H1 (cell line): ENCODE results near the gene CDCA5. TPM values are rescaled to one million over a fixed set of nuclear protein-coding genes. Genes with fewer than 3 reads are reported as not detected.
A peak's percentile ranks its signal among the peaks of the same experiment; 100 is the strongest.

Experiments
- CTCF ChIA-PET: fragments of 300-600 bp; sonication (Branson Sonifier 250); formaldehyde crosslinking; loops from one replicate; lab custom pipeline; 2021; ENCODE audit not compliant: partially characterized antibody; lab: Charles Lee
- POLR2A ChIA-PET: fragments of 300-600 bp; sonication (Branson Sonifier 250); formaldehyde crosslinking; loops from one replicate; lab custom pipeline; 2021; ENCODE audit warnings: inconsistent platforms; ENCODE audit not compliant: partially characterized antibody; lab: Charles Lee
- DNase-seq, 2 experiments: peaks; one replicate each; pipeline versions ENCODE4 v3.0.0 to v3.0.0-alpha.2; 2010 to 2022; ENCODE audit warnings: low spot score in 2 of 2, low read depth in 1 of 2, mixed read lengths in 1 of 2
- FAIRE-seq: peaks from 2 replicates; lab custom pipeline; 2011; peaks lifted over from hg19 to GRCh38; lab: Jason Lieb, UNC
- H2AFZ ChIP-seq: 2 replicates; pipeline ENCODE4 v1.8.1; 2012; ENCODE audit warnings: low read length, inconsistent platforms
- H2AK5ac ChIP-seq: 2 replicates; pipeline ENCODE4 v1.6.1; 2013; ENCODE audit warnings: low read depth, low read length
- H2BK120ac ChIP-seq: replicated peaks from 2 replicates; pipeline ENCODE3; 2013; ENCODE audit warnings: low read depth, low read length, inconsistent platforms
- H2BK12ac ChIP-seq: 2 replicates; pipeline ENCODE4 v1.6.1; 2013; ENCODE audit warnings: low read depth, low read length
- H2BK15ac ChIP-seq: 2 replicates; pipeline ENCODE4 v1.6.1; 2013; ENCODE audit warnings: low read length
- H2BK20ac ChIP-seq: 2 replicates; pipeline ENCODE4 v1.6.1; 2013; ENCODE audit warnings: low read length
- H2BK5ac ChIP-seq: 2 replicates; pipeline ENCODE4 v1.6.1; 2013; ENCODE audit warnings: low read depth, low read length
- H3K14ac ChIP-seq: 2 replicates; pipeline ENCODE4 v1.6.1; 2013; ENCODE audit warnings: inconsistent platforms; ENCODE audit not compliant: insufficient read length
- H3K18ac ChIP-seq: 2 replicates; pipeline ENCODE4 v1.6.1; 2013; ENCODE audit warnings: low read length; ENCODE audit errors: extremely low read depth
- H3K23ac ChIP-seq: 2 replicates; pipeline ENCODE4 v1.6.1; 2013; ENCODE audit warnings: inconsistent platforms; ENCODE audit not compliant: insufficient read length
- H3K23me2 ChIP-seq: 2 replicates; pipeline ENCODE4 v1.6.1; 2013; ENCODE audit warnings: low read depth, low read length
- H3K27ac ChIP-seq: 2 replicates; pipeline ENCODE4 v1.6.1; 2011; ENCODE audit warnings: low read depth, low read length, inconsistent platforms
- H3K27me3 ChIP-seq, 4 experiments: replicated peaks in 1 of 4; 1 replicate in 1 of 4; 2 replicates in 3 of 4; pipeline versions ENCODE4 v1.6.1 to v1.8.1; 2011 to 2013; ENCODE audit warnings: low read length in 3 of 4, mild to moderate bottlenecking in 3 of 4, inconsistent platforms in 2 of 4, mixed read lengths in 2 of 4, moderate library complexity in 1 of 4; ENCODE audit not compliant: control insufficient read depth in 3 of 4, insufficient read depth in 3 of 4; ENCODE audit errors: extremely low read depth in 1 of 4
- H3K36me3 ChIP-seq, 4 experiments: 2 replicates each; pipeline versions ENCODE4 v1.6.1 to v1.8.1; 2011 to 2013; ENCODE audit warnings: mild to moderate bottlenecking in 4 of 4, low read length in 3 of 4, moderate library complexity in 2 of 4, control low read depth in 1 of 4, inconsistent platforms in 1 of 4; ENCODE audit not compliant: insufficient read depth in 4 of 4, control insufficient read depth in 2 of 4
- H3K4ac ChIP-seq: replicated peaks from 2 replicates; pipeline ENCODE3; 2013; ENCODE audit warnings: low read length, low read depth, mixed read lengths, inconsistent platforms; ENCODE audit not compliant: insufficient read length
- H3K4me1 ChIP-seq, 4 experiments: replicated peaks in 1 of 4; 1 replicate in 1 of 4; 2 replicates in 3 of 4; pipeline versions ENCODE4 v1.6.1 to v1.8.1; 2011 to 2013; ENCODE audit warnings: low read length in 3 of 4, inconsistent platforms in 2 of 4, mixed read lengths in 1 of 4; ENCODE audit not compliant: insufficient read depth in 4 of 4, control insufficient read depth in 3 of 4
- H3K4me2 ChIP-seq, 2 experiments: 2 replicates each; pipeline versions ENCODE4 v1.6.1 to v1.8.1; 2011 to 2013; ENCODE audit warnings: low read depth in 2 of 2, low read length in 2 of 2, control low read depth in 1 of 2, inconsistent platforms in 1 of 2, mild to moderate bottlenecking in 1 of 2; ENCODE audit not compliant: insufficient read depth in 1 of 2
- H3K4me3 ChIP-seq, 4 experiments: fragments of 200-600, 300-600 bp in 1 of 4; sonication (generic), shearing (Covaris generic), sonication (Bioruptor Twin) in 1 of 4; 2 replicates each; pipeline versions ENCODE4 v1.5.1 to v1.8.1; 2011 to 2016; ENCODE audit warnings: low read length in 4 of 4, low read depth in 3 of 4, control low read depth in 2 of 4, inconsistent platforms in 2 of 4, mild to moderate bottlenecking in 2 of 4, mixed read lengths in 1 of 4, moderate library complexity in 1 of 4; ENCODE audit not compliant: insufficient read depth in 2 of 4; ENCODE audit errors: extremely low read depth in 1 of 4
- H3K56ac ChIP-seq: replicated peaks from 2 replicates; pipeline ENCODE3; 2013; ENCODE audit warnings: low read depth, mild to moderate bottlenecking, mixed read lengths, low read length, inconsistent platforms; ENCODE audit not compliant: insufficient read length
- H3K79me1 ChIP-seq: 2 replicates; pipeline ENCODE4 v1.6.1; 2013; ENCODE audit warnings: low read depth, low read length, control low read depth
- H3K79me2 ChIP-seq, 2 experiments: 2 replicates each; pipeline versions ENCODE4 v1.6.1 to v1.8.1; 2012 to 2013; ENCODE audit warnings: low read length in 2 of 2, mild to moderate bottlenecking in 2 of 2, inconsistent platforms in 1 of 2; ENCODE audit not compliant: insufficient read depth in 2 of 2, control insufficient read depth in 1 of 2
- H3K9ac ChIP-seq, 4 experiments: replicated peaks in 1 of 4; 1 replicate in 1 of 4; 2 replicates in 3 of 4; pipeline versions ENCODE4 v1.6.1 to v1.8.1; 2011 to 2013; ENCODE audit warnings: low read depth in 3 of 4, low read length in 3 of 4, control low read depth in 2 of 4, mild to moderate bottlenecking in 2 of 4, moderate library complexity in 2 of 4, inconsistent platforms in 1 of 4; ENCODE audit errors: extremely low read depth in 1 of 4
- H3K9me3 ChIP-seq, 2 experiments: 2 replicates each; pipeline versions ENCODE4 v1.6.1 to v1.8.1; 2012 to 2013; ENCODE audit warnings: mild to moderate bottlenecking in 2 of 2, moderate library complexity in 2 of 2, control low read depth in 1 of 2, inconsistent platforms in 1 of 2, low read depth in 1 of 2, low read length in 1 of 2, mixed read lengths in 1 of 2; ENCODE audit not compliant: insufficient read depth in 2 of 2
- H4K20me1 ChIP-seq, 2 experiments: replicated peaks in 1 of 2; 2 replicates each; pipeline versions ENCODE3 to v1.8.1; 2011 to 2013; ENCODE audit warnings: inconsistent platforms in 2 of 2, low read length in 2 of 2, mild to moderate bottlenecking in 1 of 2; ENCODE audit not compliant: insufficient read depth in 2 of 2, control insufficient read depth in 1 of 2
- H4K5ac ChIP-seq: 2 replicates; pipeline ENCODE4 v1.6.1; 2013; ENCODE audit warnings: low read length, low read depth, mixed read lengths, inconsistent platforms; ENCODE audit not compliant: insufficient read length
- H4K8ac ChIP-seq: 2 replicates; pipeline ENCODE4 v1.8.0; 2013; ENCODE audit warnings: mild to moderate bottlenecking, moderate library complexity, low read length, inconsistent platforms; ENCODE audit not compliant: insufficient read depth; ENCODE audit errors: extremely low read depth
- H4K91ac ChIP-seq: replicated peaks from 2 replicates; pipeline ENCODE3; 2013; ENCODE audit warnings: low read length, mixed read lengths, inconsistent platforms; ENCODE audit not compliant: insufficient read length
- JUND ChIP-seq: IDR thresholded peaks from 2 replicates; pipeline ENCODE4 v1.6.1; 2011; ENCODE audit warnings: mild to moderate bottlenecking, improper control_type of control experiment, low read length
- RFX5 ChIP-seq: IDR thresholded peaks from 2 replicates; pipeline ENCODE4 v1.6.1; 2011; ENCODE audit warnings: low read depth, low read length, improper control_type of control experiment, borderline replicate concordance
- WGBS, 2 experiments: shearing (Covaris generic) in 1 of 2; methylation state at CpG; one replicate each; pipeline versions ENCODE4 v1.1.6 to v1.1.7; 2013 to 2015; ENCODE audit warnings: low lambda C conversion rate in 2 of 2, mixed read lengths in 2 of 2, inconsistent platforms in 1 of 2, low coverage in 1 of 2, missing lambda C conversion rate in 1 of 2; ENCODE audit not compliant: insufficient replicate concordance in 2 of 2, insufficient coverage in 1 of 2, insufficient read length in 1 of 2; ENCODE audit errors: extremely low coverage in 1 of 2, missing lambda C conversion rate in 1 of 2; 5-methylcytosine and 5-hydroxymethylcytosine counted together
- polyA plus RNA-seq, 7 experiments: library from polyadenylated mRNA; depleted of rRNA in 3 of 7; stranded (reverse) in 5 of 7; unstranded in 2 of 7; fragments of >200 nt in 5 of 7; fragments of 200-250 nt in 2 of 7; gene quantifications; 1 replicate in 5 of 7; 2 replicates in 1 of 7; 4 replicates in 1 of 7; pipeline versions ENCODE4 v1.2.1 to v1.2.3, GENCODE V29; 2011 to 2013; ENCODE audit warnings: missing spikeins in 2 of 7, mixed read lengths in 2 of 7
- total RNA-seq: library from RNA; stranded (reverse); fragmentation: NEBNext Ultra II Directional; extraction: Animal tissue kit (Norgen Biotek cat#: 25700); gene quantifications from 2 replicates; pipeline ENCODE4 v1.2.1, GENCODE V29; 2021

Gene CDCA5
- total and polyA plus RNA-seq, 2 of the 8 experiments (the other 6 are each of a cell fraction or from before 2014, with no cell fraction given) = 39.2 to 87.0 TPM

DNA sequence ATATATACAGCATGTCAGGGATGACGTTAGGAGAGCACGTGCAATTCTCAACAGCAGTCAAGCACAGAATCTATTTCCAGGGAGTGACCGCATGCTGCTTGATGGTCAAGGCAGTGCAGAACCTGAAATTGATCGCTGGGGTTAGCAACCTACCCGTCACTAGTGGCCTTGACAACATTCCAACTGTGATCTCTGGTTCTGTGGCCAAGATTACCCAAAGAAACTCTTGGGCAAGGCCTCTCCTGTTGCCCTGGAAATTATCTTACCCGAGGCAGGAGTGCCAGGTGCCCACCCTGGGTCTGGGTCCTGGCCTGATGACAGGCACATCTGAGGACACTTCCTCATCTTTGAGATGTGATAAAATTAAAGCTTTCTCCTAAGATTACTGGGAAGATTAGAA lies 30.0 kb upstream of the CDCA5 start:
- no peak overlapping the region for H4K8ac ChIP-seq
- H3K9ac ChIP-seq = no peak overlapping the region
- no peak overlapping the region for H2BK15ac ChIP-seq
- no peak overlapping the region for H3K18ac ChIP-seq
- no peaks in the 10 kb centered on the region for H3K9me3 ChIP-seq
- no peak for DNase-seq
- no peak overlapping the region for H3K23ac ChIP-seq
- H3K79me1 ChIP-seq = peaks cover 8% of the 10 kb centered on the region
- FAIRE-seq = no peak
- peaks cover 4 to 20% of the 10 kb centered on the region in 2 experiments for H4K20me1 ChIP-seq
- H3K79me2 ChIP-seq = peaks cover 0 to 6% of the 10 kb centered on the region in 2 experiments; a peak in 1 of 4 replicates
- no peak overlapping the region for H3K4ac ChIP-seq
- no peak overlapping the region for H3K27ac ChIP-seq
- no peak overlapping the region for H2BK5ac ChIP-seq
- H3K4me2 ChIP-seq = peak overlapping the region; percentile 71 to 95; a peak in 2 of 4 replicates
- H2AK5ac ChIP-seq = no peak overlapping the region
- peaks cover 17% of the 10 kb centered on the region; the same call in 1 of the 2 replicates for H3K23me2 ChIP-seq
- no peaks in the 10 kb centered on the region for H3K27me3 ChIP-seq
- H4K5ac ChIP-seq = no peak overlapping the region
- ChIA-PET CTCF (interaction anchor here (1.3 to 7.9 kb wide), 8 partner anchors 8 to 264 kb away, joined by 4 to 85 read pairs (median 10); partner anchors contain the start of genes CAPN1, FAU and MRPL49), POLR2A (interaction anchor here (1.1 to 17.4 kb wide), 14 partner anchors 8 to 266 kb away, joined by 3 to 305 read pairs (median 6); partner anchors contain the start of genes ARL2, CAPN1, FAU and MRPL49)
- no peak overlapping the region for H3K56ac ChIP-seq
- no peak overlapping the region for H2BK120ac ChIP-seq
- WGBS, 2 experiments = 91% methylated on average over 6 of the region's 6 CpGs; no CpG with 5 or more reads in 1 of the 2 experiments
- H2BK12ac ChIP-seq = no peak overlapping the region
- no peak overlapping the region for H2BK20ac ChIP-seq
- TF ChIP-seq RFX5 (no peak), JUND (no peak)
- peaks cover 2 to 26% (median 19%) of the 10 kb centered on the region in 4 experiments for H3K4me1 ChIP-seq
- H3K14ac ChIP-seq = no peak overlapping the region
- peaks cover 0 to 10% (median 3%) of the 10 kb centered on the region in 4 experiments; a peak in 2 of 8 replicates for H3K36me3 ChIP-seq
- peak overlapping the region in 1 of 4 experiments; percentile 90; a peak in 1 of 8 replicates for H3K4me3 ChIP-seq
- no peak overlapping the region for H4K91ac ChIP-seq
- H2AFZ ChIP-seq = no peak overlapping the region
